DND-41 (cell line): Measurements from ENCODE around the gene PFDN1.

ENCODE experiments used
- CTCF ChIP-seq: IDR thresholded peaks from 2 replicates; pipeline ENCODE4 v1.5.1; 2012; ENCODE audit warnings: borderline replicate concordance, low read length, moderate library complexity, mild to moderate bottlenecking; ENCODE audit not compliant: poor library complexity, severe bottlenecking; ENCODE audit errors: extremely low read depth
- EZH2 ChIP-seq: IDR thresholded peaks from 3 replicates; pipeline ENCODE4 v1.6.1; 2012; ENCODE audit warnings: borderline replicate concordance, low read depth, mild to moderate bottlenecking, moderate library complexity, low read length, inconsistent platforms; ENCODE audit not compliant: severe bottlenecking

GRCh38 chr5:140228364-140228837 lies 74.5 kb downstream of the PFDN1 start:
- no peak for TF ChIP-seq CTCF
- TF ChIP-seq EZH2: no peak
